GM19438 (cell line): ENCODE results near the gene RIN3.
"Not testable (repeated sequence)": the region's sequence is repeated elsewhere in the genome, so short reads cannot be mapped to it uniquely, and the experiment has no call there.

Experiments used
- ATAC-seq: cut with Tn5 transposase; IDR thresholded peaks from one replicate; pipeline ENCODE4 v1.9.1; 2021; ENCODE audit warnings: low read depth; ENCODE audit not compliant: unreplicated experiment

Gene RIN3

DNA sequence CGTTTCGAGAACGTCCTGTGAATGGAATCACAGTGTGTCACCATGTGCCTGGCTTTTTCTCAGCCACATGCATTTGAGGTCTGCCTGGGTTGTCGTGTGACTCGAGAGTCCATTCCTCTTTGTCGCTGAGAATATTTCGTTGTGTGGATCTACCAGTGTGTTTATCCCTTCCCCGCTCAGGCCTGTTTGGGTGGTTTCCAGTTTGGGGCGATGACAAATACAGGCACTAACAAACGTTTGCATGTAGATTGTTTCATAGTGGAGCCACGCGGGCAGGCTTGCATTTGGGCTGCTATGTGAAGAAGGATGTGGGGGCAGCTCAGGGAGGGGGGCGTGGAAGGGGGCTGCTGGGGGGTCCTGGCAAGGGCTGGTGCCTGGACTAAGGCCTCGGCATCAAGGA, 14.1 kb downstream of the RIN3 start:
- no peak for ATAC-seq

DNA sequence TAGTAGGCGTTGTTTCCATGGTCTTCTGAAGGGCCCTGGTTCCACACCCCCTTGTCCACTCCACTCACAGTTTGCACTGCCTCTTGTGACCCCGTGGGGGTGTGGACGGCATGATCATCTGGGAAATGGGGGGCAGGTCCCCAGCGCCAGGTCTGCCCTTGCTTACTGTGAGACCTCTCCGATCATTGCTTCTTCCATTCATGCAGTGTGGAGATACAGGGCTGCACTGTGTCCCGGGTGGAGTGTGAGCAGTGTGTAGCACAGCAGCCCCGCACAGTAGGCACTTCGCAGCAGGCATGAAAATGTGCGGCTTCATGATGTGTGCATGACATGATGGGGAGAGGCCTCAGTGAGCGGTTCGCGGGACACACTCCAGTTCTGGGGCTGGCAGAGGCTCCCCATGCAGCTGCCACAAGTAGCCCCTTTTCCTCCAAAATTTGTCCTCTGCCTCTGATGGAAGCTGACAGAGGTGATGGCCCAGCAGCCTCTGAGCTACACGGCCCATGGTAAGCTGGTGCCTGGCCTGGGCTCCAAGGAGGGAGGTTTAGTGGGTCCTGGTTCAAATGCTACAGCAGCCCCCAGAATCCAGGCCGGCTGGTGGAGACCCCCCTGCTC, 15.0 kb downstream of the RIN3 start:
- ATAC-seq = no peak

DNA sequence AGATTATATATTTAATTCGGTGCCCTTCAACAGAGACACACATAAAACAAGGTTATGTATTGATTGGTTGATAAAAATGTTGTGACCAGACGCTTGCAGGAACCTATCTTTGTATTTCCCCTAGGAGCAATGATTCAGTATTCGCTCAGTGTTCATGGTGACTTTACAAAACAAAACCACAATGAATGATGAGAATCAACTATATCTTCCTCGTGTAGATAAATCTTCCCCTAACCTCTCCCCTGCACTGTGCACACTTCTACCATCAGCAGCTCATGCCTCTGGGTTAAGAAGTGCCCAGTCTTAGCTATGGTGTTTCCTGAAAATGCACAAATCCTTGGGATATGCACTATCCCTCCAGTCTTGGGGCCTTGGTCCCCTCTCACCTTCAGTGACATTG, 16.3 kb downstream of the RIN3 start:
- no peak for ATAC-seq

DNA sequence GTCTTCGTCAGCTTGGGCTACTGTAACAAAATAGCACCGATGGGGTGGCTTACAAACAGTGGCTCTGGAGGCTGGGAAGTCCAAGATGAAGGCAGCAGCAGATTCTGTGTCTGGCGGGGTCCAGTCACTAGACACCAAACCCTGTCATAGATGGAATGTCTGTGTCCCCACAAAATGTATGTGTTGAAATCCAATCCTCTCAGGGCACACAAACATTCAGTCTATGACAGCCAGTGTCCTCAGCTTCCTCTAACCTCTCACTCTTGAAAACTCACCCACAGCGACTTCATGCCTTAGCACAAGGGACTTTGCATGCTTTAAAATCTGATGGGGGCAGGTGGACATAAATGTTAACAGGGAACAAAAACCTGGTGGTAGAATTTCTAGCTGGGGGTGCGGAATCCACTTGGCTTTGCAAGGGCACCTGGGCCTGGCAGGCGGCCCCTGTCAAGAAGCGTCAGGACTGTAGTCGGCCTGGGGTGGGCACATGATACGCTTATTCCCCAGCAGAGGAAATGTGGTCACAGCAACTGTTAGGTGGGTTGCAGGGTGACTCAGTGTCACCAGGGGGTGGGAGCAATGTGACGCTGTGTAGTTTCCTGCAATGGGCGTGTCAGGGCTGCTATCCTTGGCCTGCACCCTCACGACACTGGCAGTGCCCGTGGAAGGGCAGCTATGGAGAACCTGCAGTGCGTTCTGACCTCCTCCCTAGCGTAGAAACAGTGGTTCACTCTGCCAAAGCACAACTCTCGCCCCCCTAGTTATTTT, 17.7 kb downstream of the RIN3 start:
- no peak for ATAC-seq

DNA sequence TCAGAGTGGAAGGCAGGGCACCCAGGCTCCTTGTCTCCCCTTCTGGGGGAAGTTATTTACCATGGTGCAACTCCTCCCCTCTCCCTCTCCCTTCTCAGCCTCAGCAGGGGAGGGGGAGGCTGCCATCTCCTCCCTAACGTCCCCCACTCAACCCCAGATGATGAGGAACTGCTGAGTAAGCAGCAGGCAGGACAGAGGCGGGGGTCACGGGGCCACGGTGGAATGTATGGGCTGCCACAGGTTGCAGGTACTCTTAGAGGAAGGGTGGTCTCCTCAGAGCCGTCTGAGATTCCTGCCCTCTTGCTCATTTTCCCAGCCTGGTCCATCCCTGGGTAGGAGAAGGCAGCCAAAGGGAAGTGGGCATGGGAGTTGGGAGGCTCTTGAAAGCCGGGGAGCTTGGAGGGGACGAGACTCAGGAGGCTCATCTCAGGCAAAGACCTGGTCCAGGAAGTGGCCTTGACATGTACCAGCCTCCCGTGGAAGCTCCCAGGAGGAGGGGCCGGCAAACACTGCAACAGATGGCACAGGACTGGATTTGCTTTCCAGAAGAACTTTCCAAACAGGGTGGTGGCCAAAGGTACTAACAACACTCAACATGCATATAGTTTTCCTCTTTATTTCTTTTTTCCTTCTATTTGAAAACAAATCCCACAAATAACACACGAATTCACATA, 19.0 kb downstream of the RIN3 start:
- ATAC-seq = no peak

DNA sequence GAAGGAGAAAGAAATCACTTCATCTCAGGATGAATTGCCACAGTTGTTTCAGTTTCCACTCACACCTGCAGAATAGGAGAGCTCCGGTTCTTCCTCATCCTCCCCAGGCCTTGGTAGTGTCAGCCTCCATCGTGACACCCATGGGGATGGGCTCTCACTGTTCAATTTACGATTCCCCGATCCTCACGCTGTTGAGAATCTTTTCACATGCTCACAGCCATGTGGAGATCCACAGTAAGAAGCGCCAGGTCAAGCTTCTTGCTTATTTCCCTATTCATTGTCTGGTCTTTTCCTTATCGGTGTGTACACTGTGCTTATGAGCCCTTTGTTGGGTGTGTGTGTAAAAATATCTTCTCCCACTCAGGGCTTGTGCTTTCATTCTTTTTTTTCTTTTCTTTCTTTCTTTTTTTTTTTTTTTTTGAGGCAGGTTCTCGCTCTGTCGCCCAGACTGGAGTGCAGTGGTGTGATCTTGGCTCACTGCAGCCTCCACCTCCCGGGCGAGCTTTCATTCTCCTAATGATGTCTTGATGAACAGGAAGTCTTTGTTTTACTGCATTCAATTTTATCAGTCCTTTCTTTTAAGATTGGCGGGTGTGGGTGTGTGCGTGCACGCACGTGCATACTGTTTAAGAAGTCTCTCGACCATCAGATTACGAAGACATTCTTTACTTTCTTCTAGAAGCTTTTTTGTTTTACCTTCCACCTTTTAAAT, 21.5 kb downstream of the RIN3 start:
- ATAC-seq = no peak

DNA sequence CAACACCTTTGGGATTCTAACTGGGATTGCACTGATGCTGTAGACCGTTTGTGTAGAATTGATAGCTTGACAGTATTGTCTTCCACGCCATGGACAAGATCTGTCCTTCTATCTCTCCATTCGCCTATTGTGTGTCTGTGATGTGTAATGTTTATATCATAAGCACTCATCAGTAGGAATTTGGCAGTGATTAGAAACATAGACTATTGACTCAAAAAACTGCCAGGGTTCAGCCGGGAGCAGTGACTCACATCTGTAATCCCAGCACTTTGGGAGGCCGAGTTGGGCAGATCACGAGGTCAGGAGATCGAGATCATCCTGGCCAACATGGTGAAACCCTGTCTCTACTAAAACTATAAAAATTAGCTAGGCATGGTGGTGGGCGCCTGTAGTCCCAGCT, 22.6 kb downstream of the RIN3 start:
- ATAC-seq = not testable (repeated sequence)

DNA sequence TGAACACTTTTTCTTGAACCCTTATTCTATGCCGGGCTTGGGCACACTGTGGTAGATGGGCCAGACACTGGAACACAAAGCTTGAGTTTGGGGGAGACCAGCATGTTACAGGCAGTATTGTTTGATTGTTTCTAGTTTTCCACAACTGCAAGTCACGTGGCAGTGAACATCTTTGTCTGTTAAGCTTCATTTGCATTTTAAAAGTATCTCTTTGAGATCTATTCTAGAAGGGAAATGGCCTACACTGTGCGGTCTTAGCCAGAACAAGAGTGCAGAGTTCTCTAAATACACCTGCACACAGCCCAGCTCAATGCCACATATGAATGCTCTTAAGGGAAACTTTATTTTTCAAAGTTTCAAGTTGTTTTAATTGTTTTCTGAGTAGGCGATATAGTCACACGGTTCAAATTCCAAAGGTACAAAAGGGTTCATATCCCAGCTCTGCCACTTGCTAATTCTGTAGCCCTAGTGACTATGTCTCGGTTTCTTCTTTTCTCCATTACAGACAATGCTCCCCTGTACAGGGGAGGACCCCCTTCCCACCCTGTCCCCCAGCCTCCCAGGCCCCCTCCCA, 24.9 kb downstream of the RIN3 start:
- no peak for ATAC-seq

DNA sequence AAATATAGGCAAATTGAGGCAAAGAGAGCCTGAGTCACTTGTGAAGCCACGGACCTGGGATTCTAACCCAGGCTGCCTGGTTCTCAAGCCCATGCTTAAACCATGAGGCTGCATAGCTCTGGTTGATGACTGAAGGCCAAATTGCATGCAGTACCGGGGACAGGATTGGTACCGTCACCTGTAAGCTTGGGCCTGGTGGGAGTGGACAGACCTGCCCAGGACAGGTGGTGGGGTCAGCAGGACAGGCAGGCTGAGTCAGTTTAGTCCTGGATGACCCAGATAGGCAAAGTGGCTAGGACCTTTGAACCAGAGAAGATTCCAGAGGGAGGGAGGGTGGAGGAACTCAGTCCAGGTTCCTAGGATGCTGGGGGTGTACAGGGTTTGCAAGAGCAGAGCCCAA, 25.8 kb downstream of the RIN3 start:
- ATAC-seq = no peak

DNA sequence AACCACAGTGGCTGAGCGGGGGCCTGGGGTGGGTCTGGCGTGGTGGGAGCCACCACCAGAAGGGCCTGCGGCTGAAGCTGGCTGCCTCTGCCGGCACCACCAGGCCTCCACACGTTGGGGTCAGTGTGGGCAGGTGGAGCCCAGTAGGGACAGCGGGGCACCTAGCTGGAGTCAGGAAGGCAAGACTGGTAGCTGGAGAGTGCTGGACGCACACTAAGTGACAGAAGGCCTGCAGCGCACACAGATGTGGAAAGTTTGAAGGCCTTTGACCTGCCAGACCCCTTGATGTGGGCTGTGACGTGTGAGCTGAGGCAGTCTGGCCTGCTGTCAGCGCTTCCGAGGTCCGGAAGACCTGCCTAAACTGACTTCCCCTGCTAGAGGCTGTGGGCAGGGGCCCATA, 26.3 kb downstream of the RIN3 start:
- ATAC-seq = peak; percentile 49

DNA sequence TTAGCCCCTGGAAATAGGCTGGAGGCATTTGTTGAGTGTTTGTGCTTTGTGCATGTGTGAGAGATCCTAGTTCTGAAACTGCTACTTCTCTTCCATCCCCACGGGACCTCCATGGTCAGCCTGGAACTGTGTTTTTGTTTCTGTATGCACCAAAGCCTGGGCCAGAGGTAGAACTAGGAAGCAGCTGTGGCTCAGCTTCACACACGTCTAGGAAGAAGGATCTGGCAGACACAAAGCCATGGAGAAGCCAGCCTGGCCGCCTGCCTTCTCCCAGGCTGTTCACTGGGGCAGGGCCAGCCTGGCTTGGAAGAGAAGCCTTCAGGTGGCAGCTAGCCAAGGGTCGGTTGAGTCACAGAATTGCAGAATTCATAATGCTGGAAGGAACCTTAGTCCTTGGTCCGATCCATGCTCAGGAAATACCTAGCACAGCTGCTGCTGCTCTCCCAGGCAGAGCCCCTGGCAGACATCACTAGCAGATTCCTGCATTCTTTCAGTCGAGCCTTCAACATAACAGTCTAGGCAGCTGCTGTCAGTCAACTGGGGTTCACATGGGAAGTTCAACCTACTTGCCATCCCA, 27.0 kb downstream of the RIN3 start:
- peak; percentile 38 for ATAC-seq

DNA sequence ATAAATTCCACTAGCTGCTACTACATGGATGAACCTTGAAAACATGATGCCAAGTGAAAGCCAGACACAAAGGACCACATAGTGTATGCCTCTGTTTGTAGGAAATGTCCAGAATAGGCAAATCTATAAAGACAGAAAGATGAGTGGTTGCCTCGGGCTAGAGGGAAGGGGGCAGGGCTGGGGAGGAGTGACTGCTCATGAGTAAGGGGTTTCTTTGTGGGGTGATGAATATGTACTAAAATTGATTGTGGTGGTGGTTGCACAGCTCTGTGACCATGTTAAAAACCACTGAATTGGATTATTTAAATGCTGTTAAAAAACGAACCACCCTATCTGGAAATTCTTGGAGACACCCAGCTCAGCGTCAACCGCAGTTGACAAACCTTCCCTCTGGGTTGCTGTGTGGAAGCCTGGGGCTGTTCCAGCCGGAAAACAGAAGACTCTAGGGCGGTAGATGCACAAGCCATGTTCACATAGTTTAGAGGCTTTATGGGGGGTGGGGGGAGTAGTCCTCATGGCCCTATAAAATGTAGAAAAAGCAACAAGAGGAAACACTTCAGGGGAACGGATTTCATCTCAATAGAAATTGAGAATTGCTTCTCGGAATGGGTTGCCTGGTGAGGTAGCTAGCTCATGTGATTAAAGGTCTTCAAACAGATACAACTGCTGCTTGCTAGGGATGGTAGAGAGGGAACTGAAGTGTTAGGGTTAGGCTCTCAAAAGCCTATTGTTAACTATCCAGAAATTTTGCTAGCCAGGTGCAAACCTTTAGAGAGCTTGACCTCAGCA, 29.4 kb downstream of the RIN3 start:
- no peak for ATAC-seq

DNA sequence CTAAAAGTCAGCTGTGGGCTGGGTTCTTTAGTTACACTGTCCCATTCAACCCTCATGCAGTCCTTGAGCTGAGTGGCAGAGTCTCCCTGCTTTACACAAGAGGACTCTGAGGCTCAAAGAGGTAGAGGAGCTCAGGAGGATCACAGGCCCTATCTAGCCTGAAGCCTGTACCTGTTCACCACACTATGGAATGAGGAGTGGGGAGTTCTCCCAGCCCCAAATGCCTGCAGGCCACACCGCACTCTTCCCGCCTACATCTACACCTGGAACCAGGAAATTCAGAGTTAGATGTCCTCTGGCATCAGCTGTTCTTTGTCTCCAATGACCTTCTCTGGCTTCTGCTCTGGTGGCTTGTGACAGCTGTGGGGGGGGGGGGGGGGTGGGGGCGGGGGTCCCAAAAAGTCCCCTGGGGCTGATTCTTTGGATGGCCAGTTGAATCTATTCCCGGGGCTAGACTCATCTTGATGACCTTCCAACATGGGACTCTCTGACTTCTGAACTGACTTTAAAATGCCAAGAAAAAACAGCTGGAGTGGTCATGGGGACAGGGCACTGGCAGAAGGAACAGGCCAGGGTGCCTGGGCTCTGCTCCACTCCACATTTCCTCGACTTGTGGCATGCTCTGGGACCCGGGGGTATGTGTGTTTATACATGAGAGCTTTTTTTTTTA, 30.6 kb downstream of the RIN3 start:
- ATAC-seq = no peak

DNA sequence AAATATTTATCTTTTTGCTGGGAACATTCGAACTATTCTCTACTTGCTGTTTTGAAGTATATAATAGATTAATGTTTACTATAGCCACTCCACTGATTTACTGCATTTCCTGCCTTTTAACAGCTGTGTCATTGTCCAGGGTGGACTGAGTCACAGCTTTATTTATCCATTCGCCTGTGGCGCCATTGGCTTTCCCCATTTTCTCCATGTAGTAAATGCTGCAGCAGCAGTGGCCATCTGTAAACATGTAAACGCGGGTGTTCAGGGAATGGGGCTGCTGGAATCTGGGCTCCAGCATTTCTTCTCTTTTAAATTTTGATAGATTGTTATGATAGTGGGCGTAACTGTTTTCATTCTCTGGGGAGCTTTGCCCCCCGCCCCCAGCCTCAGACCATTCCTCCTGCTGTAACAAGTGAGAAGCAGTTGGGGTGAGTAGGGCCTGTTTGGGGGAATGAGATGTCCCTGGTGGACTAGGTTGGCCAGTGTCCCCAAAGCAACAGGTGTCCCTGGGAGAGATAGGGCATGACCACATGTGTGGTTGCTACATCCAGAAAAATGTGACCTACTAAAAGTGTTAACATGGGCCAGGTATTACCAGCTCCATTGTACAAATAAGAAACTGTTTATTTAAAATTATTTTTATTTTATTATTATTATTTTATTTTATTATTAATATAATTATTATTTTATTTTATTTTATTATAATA, 32.9 kb downstream of the RIN3 start:
- ATAC-seq = no peak

DNA sequence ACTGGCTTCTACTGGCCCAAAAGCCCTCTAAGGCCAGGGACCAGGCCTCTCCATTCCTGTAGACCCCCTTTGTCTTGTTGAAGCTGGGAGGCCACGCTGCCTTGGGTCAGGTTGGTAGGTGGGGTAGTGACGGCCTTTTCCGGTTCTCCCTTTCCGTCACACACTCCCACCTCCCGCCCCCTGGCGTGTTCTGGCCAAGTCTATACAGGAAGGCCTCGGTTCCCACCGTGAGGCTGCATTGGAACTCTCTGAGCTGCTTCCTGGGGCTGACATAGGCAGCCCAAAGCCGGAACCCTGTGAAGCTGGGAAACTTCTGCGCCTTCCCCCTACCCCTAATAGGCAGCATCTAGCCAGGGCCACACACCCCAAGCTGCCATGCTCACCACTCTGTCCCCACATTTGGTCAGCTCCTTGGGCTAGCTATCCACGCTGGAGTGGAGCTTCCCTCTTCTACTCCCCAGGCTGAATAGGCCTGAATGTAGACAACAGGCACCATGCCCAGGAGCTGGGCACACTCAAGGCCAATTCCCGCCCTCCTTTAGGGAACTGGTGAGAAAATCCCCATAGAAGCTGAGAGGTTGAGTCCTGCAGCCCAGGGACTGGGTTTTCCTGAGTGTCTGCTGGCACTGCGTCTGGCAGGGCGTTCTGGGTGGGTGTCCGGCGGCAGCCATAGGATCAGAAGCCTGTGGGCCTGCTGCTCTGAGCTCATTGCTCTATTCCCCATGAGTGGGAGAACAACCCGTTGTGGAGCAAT, 35.7 kb downstream of the RIN3 start:
- no peak for ATAC-seq

DNA sequence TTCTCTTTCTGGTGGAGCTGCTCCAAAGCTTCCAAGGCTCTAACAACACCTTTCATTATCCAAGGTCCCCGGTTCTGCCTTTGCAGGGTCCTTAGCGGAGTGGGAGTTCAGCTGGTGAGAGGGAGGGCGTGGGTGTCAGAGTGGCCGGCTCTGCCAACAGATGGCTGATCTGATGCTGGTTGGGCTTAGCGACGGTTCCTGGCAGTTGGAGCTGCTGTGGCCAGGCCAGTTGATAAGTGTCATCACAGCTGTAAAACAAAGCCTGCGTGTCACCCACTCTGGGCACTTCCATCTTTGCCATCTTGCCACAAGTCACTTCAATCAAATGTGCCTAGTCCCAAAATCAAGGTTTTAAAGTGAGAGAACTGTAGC, 36.3 kb downstream of the RIN3 start:
- ATAC-seq = no peak

DNA sequence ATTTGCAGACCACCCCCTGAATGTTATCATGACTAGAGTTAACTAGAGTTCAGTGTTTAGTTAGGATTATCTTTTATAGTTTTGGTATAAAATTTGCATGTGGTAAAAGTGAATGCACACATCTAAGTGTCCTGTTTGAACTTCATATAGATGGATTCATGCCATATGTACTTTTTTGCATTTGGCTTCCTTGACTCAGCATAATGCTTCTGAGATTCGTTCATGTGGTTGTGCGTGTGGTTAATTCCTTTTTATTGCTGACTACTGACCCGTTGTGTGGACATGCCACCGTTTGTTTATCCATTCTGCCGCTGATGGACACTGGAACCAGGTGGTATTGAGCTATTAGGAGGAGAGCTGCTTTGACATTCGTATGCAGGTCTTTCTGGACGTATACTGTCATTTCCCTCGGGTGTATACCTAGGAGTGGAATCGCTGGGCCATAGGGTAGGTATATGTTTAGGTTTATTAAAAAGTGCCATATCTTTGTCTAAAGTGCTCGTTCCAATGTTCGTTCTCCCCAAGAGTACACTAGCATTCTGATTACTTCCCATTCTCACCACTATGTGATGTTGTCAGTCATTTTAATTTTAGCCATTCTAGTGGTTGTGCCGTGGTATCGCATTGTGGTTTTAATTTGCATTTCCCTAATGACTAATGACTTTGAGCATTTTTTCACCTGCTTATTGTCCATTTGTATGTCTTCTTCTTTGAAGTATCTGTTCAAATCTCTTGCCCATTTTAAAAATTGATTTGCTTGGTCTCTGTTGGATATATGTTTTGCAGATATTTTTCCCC, 37.7 kb downstream of the RIN3 start:
- peak; percentile 64 for ATAC-seq
